Psoas muscle (tissue), 8 donors: ENCODE measurements around the gene ADGRD1. TPM values are rescaled to one million over a fixed set of nuclear protein-coding genes. Genes with fewer than 3 reads are reported as not detected.
A peak's percentile ranks its signal among the peaks of the same experiment; 100 is the strongest.

Experiments
- ATAC-seq, 4 donors: fragments of 200-7000 bp; cut with Tn5 transposase; one replicate each; pipeline ENCODE4 v1.9.1; 2020; ENCODE audit warnings: moderate library complexity in 3 of 4, mild to moderate bottlenecking in 2 of 4
- DNase-seq, 2 donors: peaks; one replicate each; pipeline ENCODE4 v3.0.0-alpha.2; 2020
- H3K27ac ChIP-seq: fragments of 200-600 bp; one replicate; pipeline ENCODE4 v1.8.0; 2022
- H3K27me3 ChIP-seq, 3 donors: fragments of 200-600 bp in 1 of 3; one replicate each; pipeline versions ENCODE4 v1.6.1 to v1.8.0; 2013 to 2022; ENCODE audit warnings: low read length in 2 of 3, mild to moderate bottlenecking in 2 of 3, moderate library complexity in 1 of 3; ENCODE audit not compliant: insufficient read depth in 3 of 3
- H3K36me3 ChIP-seq, 2 donors: fragments of 200-600 bp in 1 of 2; one replicate each; pipeline versions ENCODE4 v1.6.1 to v1.8.0; 2013 to 2022; ENCODE audit warnings: low read depth in 1 of 2, mild to moderate bottlenecking in 1 of 2, moderate library complexity in 1 of 2; ENCODE audit not compliant: insufficient read depth in 1 of 2
- H3K4me1 ChIP-seq: fragments of 200-600 bp; one replicate; pipeline ENCODE4 v1.8.0; 2022
- H3K4me3 ChIP-seq: fragments of 200-600 bp; one replicate; pipeline ENCODE4 v1.8.0; 2022; ENCODE audit warnings: mild to moderate bottlenecking
- H3K9me3 ChIP-seq: fragments of 200-600 bp; one replicate; pipeline ENCODE4 v1.8.0; 2022
- WGBS, 3 donors: extraction: QIAGEN DNeasy Blood & Tissue Kit; methylation state at CpG; one replicate each; pipeline versions ENCODE4 v1.1.6 to v1.1.7; 2013; 5-methylcytosine and 5-hydroxymethylcytosine counted together
- intact Hi-C, 2 donors: fragments of 100-400 bp; cut with DNase I; formaldehyde crosslinking; loops; one replicate each; pipeline versions ENCODE4 v1.11.0 to v1.14.2; 2022
- polyA plus RNA-seq, 3 donors: library from polyadenylated mRNA; stranded (reverse); fragments of 200-250 nt; gene quantifications; one replicate each; pipeline ENCODE4 v1.2.3, GENCODE V29; 2013
- total RNA-seq, 4 donors: library from RNA; stranded (reverse); fragmentation: NEBNext Ultra II Directional in 2 of 4; extraction: Animal tissue kit (Norgen Biotek cat#: 25700) in 2 of 4; gene quantifications; one replicate each; pipeline versions ENCODE4 v1.2.1 to v1.2.4, GENCODE V29; 2021 to 2023
- TF ChIP-seq, protein P1 (sequence below): fragments of 200-600 bp; IDR thresholded peaks from one replicate; pipeline ENCODE4 v1.8.0; 2022; ENCODE audit warnings: antibody characterized with exemption
- donor health status: healthy with polysubstance abuse.
- donor health status: DM: no; HTN: no; CAD: no; lungs with moderate emphysema.
- donor health status: Bipolar disorder and iron deficiency.
- donor health status: healthy.
- donor health status: DM: yes; HTN: yes; CAD: no.
- donor health status: DM: no; HTN: no; CAD: no.
- donor health status: DM: no; HTN: no; CAD: no.
- donor health status: DM: yes; HTN: yes; CAD: no.

Gene ADGRD1
- total and polyA plus RNA-seq, 7 donors: 2.1 to 11.6 (median 3.6) TPM

GRCh38 chr12:131046813-131047788 is 93.4 kb downstream of the ADGRD1 start:
- 46 to 55% (median 52%) methylated on average over 19 of the region's 19 CpGs for WGBS, 3 donors
- peak overlapping the region; percentile 58 for H3K27ac ChIP-seq
- H3K27me3 ChIP-seq: peaks cover 0 to 6% (median 0%) of the 10 kb centered on the region in 3 donors
- intact Hi-C loops: no loop called here
- no peaks in the 10 kb centered on the region for H3K36me3 ChIP-seq
- H3K9me3 ChIP-seq: no peaks in the 10 kb centered on the region
- TF ChIP-seq, protein P1, sequence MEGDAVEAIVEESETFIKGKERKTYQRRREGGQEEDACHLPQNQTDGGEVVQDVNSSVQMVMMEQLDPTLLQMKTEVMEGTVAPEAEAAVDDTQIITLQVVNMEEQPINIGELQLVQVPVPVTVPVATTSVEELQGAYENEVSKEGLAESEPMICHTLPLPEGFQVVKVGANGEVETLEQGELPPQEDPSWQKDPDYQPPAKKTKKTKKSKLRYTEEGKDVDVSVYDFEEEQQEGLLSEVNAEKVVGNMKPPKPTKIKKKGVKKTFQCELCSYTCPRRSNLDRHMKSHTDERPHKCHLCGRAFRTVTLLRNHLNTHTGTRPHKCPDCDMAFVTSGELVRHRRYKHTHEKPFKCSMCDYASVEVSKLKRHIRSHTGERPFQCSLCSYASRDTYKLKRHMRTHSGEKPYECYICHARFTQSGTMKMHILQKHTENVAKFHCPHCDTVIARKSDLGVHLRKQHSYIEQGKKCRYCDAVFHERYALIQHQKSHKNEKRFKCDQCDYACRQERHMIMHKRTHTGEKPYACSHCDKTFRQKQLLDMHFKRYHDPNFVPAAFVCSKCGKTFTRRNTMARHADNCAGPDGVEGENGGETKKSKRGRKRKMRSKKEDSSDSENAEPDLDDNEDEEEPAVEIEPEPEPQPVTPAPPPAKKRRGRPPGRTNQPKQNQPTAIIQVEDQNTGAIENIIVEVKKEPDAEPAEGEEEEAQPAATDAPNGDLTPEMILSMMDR: no peak
- H3K4me3 ChIP-seq: no peak overlapping the region
- DNase-seq: peak; percentile 65 to 80
- H3K4me1 ChIP-seq: peaks cover 4% of the 10 kb centered on the region
- peak; percentile 47 to 63 (median 54) for ATAC-seq

GRCh38 chr12:131047789-131048610 is 94.3 kb downstream of the ADGRD1 start:
- Histone ChIP-seq H3K9me3 (no peaks in the 10 kb centered on the region), H3K4me3 (no peak overlapping the region), H3K4me1 (peaks cover 4% of the 10 kb centered on the region), H3K36me3 (no peaks in the 10 kb centered on the region), H3K27me3 (no peaks in the 10 kb centered on the region), H3K27ac (peak overlapping the region; percentile 58)
- 24 to 35% (median 30%) methylated on average over 24 of the region's 24 CpGs for WGBS, 3 donors
- ATAC-seq (peak; percentile 23 to 65 (median 40)), DNase-seq (peak; percentile 46 to 75)
- intact Hi-C loops: no loop called here
- TF ChIP-seq, protein P1: no peak

GRCh38 chr12:131048611-131048990 is 94.9 kb downstream of the ADGRD1 start:
- Histone ChIP-seq H3K4me1 (peaks cover 4% of the 10 kb centered on the region), H3K36me3 (no peaks in the 10 kb centered on the region), H3K9me3 (no peaks in the 10 kb centered on the region), H3K4me3 (no peak overlapping the region), H3K27me3 (no peaks in the 10 kb centered on the region), H3K27ac (peak overlapping the region; percentile 55)
- intact Hi-C loops: no loop called here
- 45 to 51% (median 47%) methylated on average over 6 of the region's 6 CpGs for WGBS, 3 donors
- ATAC-seq (no peak), DNase-seq (peak in 1 of 2 donors; percentile 9)
- TF ChIP-seq, protein P1: no peak

DNA sequence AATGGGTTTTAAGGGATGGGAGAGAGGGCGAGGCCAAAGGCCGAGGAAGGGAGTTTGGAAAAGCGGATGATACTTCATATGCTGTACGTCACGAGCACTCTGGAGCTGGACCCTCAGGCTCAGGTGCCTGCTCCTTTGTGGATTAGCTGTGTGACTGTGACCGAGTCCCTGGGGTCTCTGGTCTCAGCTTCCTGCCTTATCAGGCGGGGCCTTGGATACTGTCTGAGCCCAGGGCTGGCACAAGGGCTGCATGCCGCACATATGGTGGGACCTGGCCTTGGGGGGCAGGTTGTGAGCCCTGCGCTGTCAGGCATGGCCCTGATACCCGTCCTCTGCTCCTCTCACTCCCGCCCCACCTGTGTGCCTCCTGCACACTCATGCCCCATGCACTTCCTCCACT is 95.3 kb downstream of the ADGRD1 start:
- intact Hi-C loops: no loop called here

More for the DNA sequence above, 95.3 kb downstream of the ADGRD1 start:
- no peak for ATAC-seq
- peaks cover 4% of the 10 kb centered on the region for H3K4me1 ChIP-seq
- H3K36me3 ChIP-seq: no peaks in the 10 kb centered on the region
- 78 to 97% (median 95%) methylated on average over 11 of the region's 11 CpGs for WGBS, 3 donors
- H3K9me3 ChIP-seq: no peaks in the 10 kb centered on the region
- H3K27ac ChIP-seq: peak overlapping the region; percentile 55
- peak in 1 of 2 donors; percentile 46 for DNase-seq
- TF ChIP-seq, protein P1: no peak
- H3K4me3 ChIP-seq: no peak overlapping the region
- no peaks in the 10 kb centered on the region for H3K27me3 ChIP-seq
